ENCODE data around the gene CD81. TPM values are rescaled to one million over a fixed set of nuclear protein-coding genes. Genes with fewer than 3 reads are reported as not detected.

The CD81 gene
- total RNA-seq, 1 experiment from 2014 or later, result 296 TPM

GRCh38 chr11:2435288-2436012 is 58.3 kb downstream of the CD81 start:
- intact Hi-C loops (cut with micrococcal nuclease), result no loop called here
- no TSS peak for BruUV-seq (replicated peaks)
- CTCF ChIA-PET, result interaction anchor here (1.2 kb wide), 1 partner anchor 99 kb away, joined by 3 read pairs; no protein-coding TSS in a partner anchor

More at GRCh38 chr11:2435288-2436012, 58.3 kb downstream of the CD81 start:
- no peak overlapping the region for H3K4me3 ChIP-seq (replicated peaks in 1 of 2; ENCODE audit: low read depth in 1 of 2, low read length in 2 of 2)
- H3K9me2 ChIP-seq (ENCODE audit: insufficient read depth), result no peaks in the 10 kb centered on the region
- ATAC-seq (no peak), DNase-seq (ENCODE audit: low read depth, low spot score) (no peak)
- no peaks in the 10 kb centered on the region for H3K9me3 ChIP-seq (ENCODE audit: control insufficient read depth in 1 of 2, insufficient read depth in 1 of 2, low read depth in 1 of 2, low read length in 2 of 2)
- POLR2A ChIA-PET, result no interaction called here
- H3K36me3 ChIP-seq (ENCODE audit: control insufficient read depth in 1 of 2, insufficient read depth in 2 of 2, low read length in 2 of 2), result no peaks in the 10 kb centered on the region
- no peak overlapping the region for H2AFZ ChIP-seq (ENCODE audit: low read depth, low read length, poor library complexity, severe bottlenecking)
- 0 out of 2 replicates have a peak, but pooled peaks cover 9% of the 10 kb centered on the region for H3K27me3 ChIP-seq (ENCODE audit: insufficient read depth, low read length)
- H3K27ac ChIP-seq (ENCODE audit: low read depth, low read length), result no peak overlapping the region
- H3K9ac ChIP-seq (ENCODE audit: low read length), result no peak overlapping the region
- TF ChIP-seq ELF1 (IDR thresholded peaks at IDR 0.05; ENCODE audit: borderline replicate concordance, low read depth) (no peak), JUND (IDR thresholded peaks at IDR 0.05) (no peak), RAD21 (IDR thresholded peaks at IDR 0.05; ENCODE audit: low read depth) (no peak), TCF7L2 (IDR thresholded peaks at IDR 0.05; ENCODE audit: borderline replicate concordance, extremely low read depth, insufficient read depth, insufficient read length) (no peak), EZH2 (IDR thresholded peaks at IDR 0.05) (no peak), ZBTB33 (IDR thresholded peaks at IDR 0.05; ENCODE audit: extremely low read depth, insufficient replicate concordance, low read length) (no peak), SP1 (IDR thresholded peaks at IDR 0.05; ENCODE audit: low read depth) (no peak), POLR2A (IDR thresholded peaks at IDR 0.05; ENCODE audit: borderline replicate concordance, extremely low read depth, insufficient read depth, insufficient read length) (no peak), POLR2AphosphoS5 (IDR thresholded peaks at IDR 0.05; ENCODE audit: low read depth, low read length) (no peak)
- TF ChIP-seq, protein P1, sequence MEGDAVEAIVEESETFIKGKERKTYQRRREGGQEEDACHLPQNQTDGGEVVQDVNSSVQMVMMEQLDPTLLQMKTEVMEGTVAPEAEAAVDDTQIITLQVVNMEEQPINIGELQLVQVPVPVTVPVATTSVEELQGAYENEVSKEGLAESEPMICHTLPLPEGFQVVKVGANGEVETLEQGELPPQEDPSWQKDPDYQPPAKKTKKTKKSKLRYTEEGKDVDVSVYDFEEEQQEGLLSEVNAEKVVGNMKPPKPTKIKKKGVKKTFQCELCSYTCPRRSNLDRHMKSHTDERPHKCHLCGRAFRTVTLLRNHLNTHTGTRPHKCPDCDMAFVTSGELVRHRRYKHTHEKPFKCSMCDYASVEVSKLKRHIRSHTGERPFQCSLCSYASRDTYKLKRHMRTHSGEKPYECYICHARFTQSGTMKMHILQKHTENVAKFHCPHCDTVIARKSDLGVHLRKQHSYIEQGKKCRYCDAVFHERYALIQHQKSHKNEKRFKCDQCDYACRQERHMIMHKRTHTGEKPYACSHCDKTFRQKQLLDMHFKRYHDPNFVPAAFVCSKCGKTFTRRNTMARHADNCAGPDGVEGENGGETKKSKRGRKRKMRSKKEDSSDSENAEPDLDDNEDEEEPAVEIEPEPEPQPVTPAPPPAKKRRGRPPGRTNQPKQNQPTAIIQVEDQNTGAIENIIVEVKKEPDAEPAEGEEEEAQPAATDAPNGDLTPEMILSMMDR (IDR thresholded peaks at IDR 0.05 in 2 of 3, conservative IDR thresholded peaks at IDR 0.05 in 1 of 3; ENCODE audit: borderline replicate concordance in 1 of 3, insufficient read depth in 1 of 3, low read depth in 2 of 3, low read length in 2 of 3), result no peak
- H4K20me1 ChIP-seq (ENCODE audit: insufficient read depth), result no peaks in the 10 kb centered on the region
- no peak overlapping the region for H3K4me2 ChIP-seq (ENCODE audit: low read length)
- RAD21 ChIA-PET (ENCODE audit: low non-redundant PET in 1 of 2, low total read pairs in 2 of 2, uncharacterized antibody in 2 of 2, unreplicated experiment in 2 of 2), result no interaction called here
- H3K79me2 ChIP-seq (ENCODE audit: insufficient read depth, low read length), result no peaks in the 10 kb centered on the region
- no peaks in the 10 kb centered on the region for H3K4me1 ChIP-seq (ENCODE audit: control insufficient read depth in 1 of 2, insufficient read depth in 2 of 2, low read length in 2 of 2)

Measured in HCT116 (cell line).